Measurements from ENCODE around the gene BRWD1. TPM values are rescaled to one million over a fixed set of nuclear protein-coding genes. Genes with fewer than 3 reads are reported as not detected.

Gene BRWD1
- total RNA-seq, 4 donors from 2014 or later, result 65.3 to 99.4 (median 87.7) TPM

DNA sequence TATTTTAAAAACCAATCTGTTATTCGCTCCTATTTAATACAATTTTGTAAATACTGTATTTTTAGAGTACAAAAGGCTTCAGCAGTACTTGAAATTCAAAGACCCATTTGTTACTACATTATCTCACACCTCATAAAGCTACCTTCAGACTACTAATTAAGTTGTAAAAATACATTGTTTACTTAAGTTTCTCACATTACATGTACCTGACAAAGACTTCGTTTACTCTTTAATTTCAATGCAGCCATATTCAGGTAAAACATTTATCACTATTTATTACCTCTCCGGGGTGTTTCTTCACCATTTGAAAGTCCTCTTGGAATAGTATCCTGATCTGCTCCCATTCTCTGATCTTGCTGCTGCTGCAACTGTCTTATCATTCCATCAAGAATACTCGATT is 55.2 kb downstream of the BRWD1 start:
- Histone ChIP-seq H3K27ac (no peak overlapping the region), H3K4me3 (no peak overlapping the region), H3K36me3 (peaks cover 0 to 52% (median 0%) of the 10 kb centered on the region in 3 donors), H3K4me1 (no peaks in the 10 kb centered on the region), H3K9me3 (no peaks in the 10 kb centered on the region), H3K27me3 (no peaks in the 10 kb centered on the region)
- 74 to 82% methylated on average over 4 of the region's 4 CpGs for WGBS, 2 donors
- no peak for DNase-seq (ENCODE audit: low spot score in 2 of 2)
- TF ChIP-seq EP300 (IDR thresholded peaks at IDR 0.05) (no peak), POLR2A (IDR thresholded peaks at IDR 0.05) (no peak), CTCF (IDR thresholded peaks at IDR 0.05) (no peak)

DNA sequence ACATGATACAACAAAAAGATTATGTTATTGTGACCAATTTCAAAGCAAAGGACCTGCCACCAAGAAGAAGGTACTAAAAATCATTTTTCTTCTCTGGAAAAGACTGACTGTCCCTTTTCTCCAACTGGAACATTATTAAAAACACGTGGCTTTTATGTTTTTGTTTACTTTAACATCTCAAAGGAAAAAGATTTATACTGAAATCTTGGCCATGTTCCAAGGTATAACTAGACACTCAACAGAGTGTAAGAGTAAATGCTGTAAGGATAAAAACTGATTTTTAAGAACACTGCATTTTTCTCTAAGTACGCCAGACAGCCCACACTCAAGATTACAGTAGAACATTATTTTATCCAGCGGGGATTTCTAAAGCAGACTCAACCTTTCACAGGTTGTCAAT is 62.1 kb downstream of the BRWD1 start:
- H3K4me1 ChIP-seq, result peaks cover 0 to 21% (median 5%) of the 10 kb centered on the region in 4 donors
- DNase-seq (ENCODE audit: low spot score in 2 of 2), result no peak
- no peak overlapping the region for H3K27ac ChIP-seq
- H3K27me3 ChIP-seq, result no peaks in the 10 kb centered on the region
- peaks cover 0 to 43% (median 11%) of the 10 kb centered on the region in 3 donors for H3K36me3 ChIP-seq
- H3K9me3 ChIP-seq, result no peaks in the 10 kb centered on the region
- 41 to 44% methylated on average over 3 of the region's 3 CpGs for WGBS, 2 donors
- H3K4me3 ChIP-seq, result no peak overlapping the region
- TF ChIP-seq POLR2A (IDR thresholded peaks at IDR 0.05) (no peak), EP300 (IDR thresholded peaks at IDR 0.05) (no peak)

DNA sequence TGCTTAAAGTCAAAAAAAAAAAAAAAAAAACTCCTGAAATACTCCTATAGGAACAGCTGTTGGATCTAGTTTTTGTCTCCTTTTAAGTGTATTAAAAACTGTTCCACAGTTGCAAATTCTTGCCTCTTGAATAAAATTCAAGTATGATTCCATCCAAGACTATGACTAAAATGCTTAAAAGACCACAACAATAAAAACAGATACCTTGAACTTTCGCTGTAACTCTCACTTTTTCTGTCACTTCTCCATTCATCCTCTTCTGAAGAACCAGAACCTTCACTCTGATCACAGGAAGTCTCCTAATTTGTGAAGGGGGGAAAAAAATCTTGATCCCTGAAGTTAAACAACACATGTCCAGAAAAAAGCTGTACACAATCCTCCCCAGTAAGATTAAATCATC is 75.2 kb downstream of the BRWD1 start:
- TF ChIP-seq CTCF (IDR thresholded peaks at IDR 0.05) (no peak), POLR2A (IDR thresholded peaks at IDR 0.05) (no peak), EP300 (IDR thresholded peaks at IDR 0.05) (no peak)
- Histone ChIP-seq H3K9me3 (no peaks in the 10 kb centered on the region), H3K27me3 (no peaks in the 10 kb centered on the region), H3K4me1 (peaks cover 0 to 2% (median 0%) of the 10 kb centered on the region in 4 donors), H3K4me3 (no peak overlapping the region), H3K36me3 (peaks cover 0 to 57% (median 8%) of the 10 kb centered on the region in 3 donors), H3K27ac (no peak overlapping the region)
- WGBS, 2 donors, result 84 to 95% methylated on average over 1 of the region's 1 CpG
- no peak for DNase-seq (ENCODE audit: low spot score in 2 of 2)

DNA sequence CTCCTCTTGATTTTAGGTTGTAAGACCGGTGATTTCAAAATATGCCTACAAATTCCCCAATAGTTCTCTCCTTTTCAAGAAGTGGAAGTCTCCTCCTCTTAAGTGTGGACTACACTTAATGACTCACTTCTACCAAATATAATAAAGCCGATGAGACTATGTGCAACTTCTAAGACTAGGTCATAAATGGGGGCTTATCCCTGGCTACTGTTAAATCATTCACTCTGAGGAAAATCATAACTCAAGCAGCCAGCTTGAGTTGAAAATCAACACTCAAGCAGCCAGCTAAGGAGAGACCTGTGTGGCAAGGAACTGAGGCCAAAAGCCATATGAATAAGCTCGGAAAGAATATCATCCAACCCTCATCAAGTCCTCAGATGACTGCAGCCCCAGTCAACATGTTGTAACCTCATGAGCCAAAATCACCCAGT is 80.6 kb downstream of the BRWD1 start:
- Histone ChIP-seq H3K27me3 (no peaks in the 10 kb centered on the region), H3K36me3 (peaks cover 0 to 75% (median 8%) of the 10 kb centered on the region in 3 donors)
- 80 to 86% methylated on average over 3 of the region's 3 CpGs for whole genome bisulfite sequencing, 2 donors

GRCh38 chr21:39224930-39225329 is 88.5 kb downstream of the BRWD1 start:
- peaks cover 0 to 64% (median 0%) of the 10 kb centered on the region in 3 donors for H3K36me3 ChIP-seq
- 92 to 96% methylated on average over 3 of the region's 3 CpGs for WGBS, 2 donors
- H3K9me3 ChIP-seq, result no peaks in the 10 kb centered on the region
- no peaks in the 10 kb centered on the region for H3K4me1 ChIP-seq
- no peak overlapping the region for H3K27ac ChIP-seq
- H3K4me3 ChIP-seq, result no peak overlapping the region
- TF ChIP-seq EP300 (IDR thresholded peaks at IDR 0.05), result no peak
- no peak for TF ChIP-seq CTCF (IDR thresholded peaks at IDR 0.05)
- TF ChIP-seq POLR2A (IDR thresholded peaks at IDR 0.05), result no peak
- no peaks in the 10 kb centered on the region for H3K27me3 ChIP-seq
- no peak for DNase-seq (ENCODE audit: low spot score in 2 of 2)

More for the DNA sequence above, 80.6 kb downstream of the BRWD1 start:
- Histone ChIP-seq H3K4me3 (no peak overlapping the region), H3K9me3 (no peaks in the 10 kb centered on the region), H3K27ac (no peak overlapping the region), H3K4me1 (no peaks in the 10 kb centered on the region)
- TF ChIP-seq POLR2A (IDR thresholded peaks at IDR 0.05) (no peak), CTCF (IDR thresholded peaks at IDR 0.05) (no peak), EP300 (IDR thresholded peaks at IDR 0.05) (no peak)
- no peak for DNase-seq (ENCODE audit: low spot score in 2 of 2)
